GM18951 (cell line): Measurements from ENCODE around the gene INPP4B.
"Not testable (repeated sequence)": the region's sequence is repeated elsewhere in the genome, so short reads cannot be mapped to it uniquely, and the experiment has no call there.

Experiments used
- POLR2A ChIP-seq: IDR thresholded peaks from 4 replicates; pipeline ENCODE4 v1.6.1; 2011; ENCODE audit warnings: mild to moderate bottlenecking; ENCODE audit not compliant: insufficient read length, insufficient read depth; ENCODE audit errors: extremely low read depth
- in situ Hi-C: fragments of 300-500 bp; cut with MboI; formaldehyde crosslinking; loops from one replicate; pipeline ENCODE4 v1.12.0; 2022; ENCODE audit warnings: low sequenced_read_pairs, mixed read lengths, inconsistent platforms; ENCODE audit not compliant: unreplicated experiment

INPP4B gene

DNA sequence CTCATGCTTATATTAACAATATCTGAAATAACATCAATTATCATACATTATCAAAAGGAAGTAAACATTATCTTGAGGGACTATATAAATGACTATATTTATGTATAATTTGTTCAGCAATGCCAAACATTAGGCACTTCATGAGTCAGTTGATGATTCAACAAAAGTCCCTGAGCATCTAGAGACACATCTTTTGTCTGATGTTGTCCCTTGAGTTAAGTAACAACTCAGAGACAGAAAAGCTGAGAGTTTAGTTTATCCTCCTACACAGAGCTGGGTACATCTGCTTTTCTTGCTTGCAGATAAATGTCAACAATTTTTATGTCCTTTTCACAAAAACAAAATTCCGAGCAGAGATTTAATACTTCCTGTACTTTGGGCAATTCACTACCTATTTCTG, 311.1 kb downstream of the INPP4B start:
- TF ChIP-seq POLR2A: no peak
- in situ Hi-C loops: no loop called here

DNA sequence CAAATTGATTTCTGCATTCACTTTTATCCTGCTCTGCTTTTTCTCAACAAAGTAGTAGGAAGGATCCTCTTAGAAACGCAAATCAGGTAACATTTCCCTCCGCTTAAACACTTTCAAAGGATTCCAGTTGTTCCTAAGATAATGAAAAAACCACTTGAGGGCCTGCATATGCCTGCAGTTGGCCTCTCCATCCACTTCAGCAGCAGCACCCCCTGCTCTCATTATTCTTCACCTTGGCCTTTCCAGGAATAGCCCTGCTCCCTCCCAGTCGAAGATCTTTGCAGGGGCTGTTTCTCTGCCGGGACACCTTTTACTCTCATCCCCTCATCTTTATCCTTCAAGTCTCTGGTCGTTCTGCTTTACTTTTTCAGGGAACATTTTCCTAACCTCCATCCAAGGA, 314.0 kb downstream of the INPP4B start:
- in situ Hi-C loops: no loop called here
- no peak for TF ChIP-seq POLR2A

DNA sequence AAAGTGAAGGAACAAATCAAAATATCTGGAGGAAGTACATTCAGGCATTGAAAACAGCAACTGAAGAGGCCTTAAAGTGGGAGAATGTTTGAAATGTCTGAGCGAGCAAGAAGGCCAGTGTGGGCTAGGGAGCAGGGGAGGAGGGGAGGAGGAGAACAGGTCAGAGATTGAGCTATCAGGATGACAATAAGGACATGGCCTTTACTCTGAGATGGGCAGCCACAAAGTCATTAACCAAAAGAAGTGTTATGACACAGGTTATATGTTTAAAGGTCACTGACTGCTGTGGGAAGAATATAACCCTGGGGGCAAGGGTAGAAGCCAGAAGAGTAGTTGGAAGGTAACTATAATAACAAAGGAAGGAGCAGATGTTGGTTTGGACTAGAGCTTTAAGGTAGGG, 315.4 kb downstream of the INPP4B start:
- in situ Hi-C loops: no loop called here
- no peak for TF ChIP-seq POLR2A

DNA sequence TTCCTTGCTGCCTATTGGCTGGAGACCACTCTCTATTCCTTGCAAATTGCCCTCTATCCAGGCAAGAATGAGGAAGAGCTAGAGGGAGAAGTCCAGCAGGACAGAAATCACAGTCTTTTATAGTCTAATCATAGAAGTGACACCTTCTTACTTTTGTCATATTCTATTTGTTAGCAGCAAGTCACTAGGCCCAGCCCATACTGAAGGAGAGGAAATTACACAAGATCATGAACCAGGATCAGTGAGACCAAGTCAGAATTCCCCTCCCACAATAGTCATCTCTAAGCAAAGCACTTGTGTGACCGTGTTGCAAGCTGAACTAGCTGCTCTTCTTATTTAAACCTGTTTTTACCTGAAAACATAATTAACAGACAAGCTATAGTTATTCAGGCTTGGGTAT, 317.7 kb downstream of the INPP4B start:
- in situ Hi-C loops: no loop called here

DNA sequence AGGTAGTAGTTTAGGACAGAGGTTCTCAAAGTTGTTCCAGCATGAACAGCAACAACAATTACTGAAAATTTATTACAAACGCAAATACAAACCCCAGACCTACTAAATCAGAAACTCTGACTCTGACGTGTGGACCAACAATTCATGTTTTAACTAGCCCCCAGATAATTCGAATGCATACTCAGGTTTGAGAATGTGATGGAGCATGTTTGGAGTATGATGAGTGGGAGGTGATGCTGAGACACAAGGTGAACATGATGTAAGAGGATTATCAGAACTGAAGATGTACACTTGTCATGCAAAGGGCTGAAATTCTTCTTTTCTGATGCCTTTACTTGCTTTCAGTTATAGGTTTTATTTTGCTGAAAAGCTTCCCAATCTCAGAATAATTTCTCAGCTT, 323.0 kb downstream of the INPP4B start:
- no peak for TF ChIP-seq POLR2A
- in situ Hi-C loops: no loop called here

More for the DNA sequence above, 317.7 kb downstream of the INPP4B start:
- TF ChIP-seq POLR2A: no peak

DNA sequence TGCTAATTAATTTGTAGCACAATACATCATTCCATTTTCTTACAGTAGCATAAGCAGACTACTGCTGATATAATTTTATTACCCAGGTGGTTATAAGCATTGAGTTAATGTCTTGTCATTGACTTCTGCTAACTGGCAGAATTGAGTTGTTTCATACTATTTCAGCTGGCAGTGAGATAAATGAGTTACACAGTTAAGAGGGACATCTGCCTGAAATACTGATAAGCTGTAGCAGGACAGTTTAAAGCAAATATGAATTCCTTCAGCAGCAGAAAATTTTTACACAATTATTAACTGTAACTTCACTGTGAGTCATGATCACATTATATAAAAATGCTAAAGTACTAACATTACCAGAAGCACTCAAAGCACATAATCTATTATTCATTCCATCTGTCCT, 326.8 kb downstream of the INPP4B start:
- in situ Hi-C loops: no loop called here
- no peak for TF ChIP-seq POLR2A

DNA sequence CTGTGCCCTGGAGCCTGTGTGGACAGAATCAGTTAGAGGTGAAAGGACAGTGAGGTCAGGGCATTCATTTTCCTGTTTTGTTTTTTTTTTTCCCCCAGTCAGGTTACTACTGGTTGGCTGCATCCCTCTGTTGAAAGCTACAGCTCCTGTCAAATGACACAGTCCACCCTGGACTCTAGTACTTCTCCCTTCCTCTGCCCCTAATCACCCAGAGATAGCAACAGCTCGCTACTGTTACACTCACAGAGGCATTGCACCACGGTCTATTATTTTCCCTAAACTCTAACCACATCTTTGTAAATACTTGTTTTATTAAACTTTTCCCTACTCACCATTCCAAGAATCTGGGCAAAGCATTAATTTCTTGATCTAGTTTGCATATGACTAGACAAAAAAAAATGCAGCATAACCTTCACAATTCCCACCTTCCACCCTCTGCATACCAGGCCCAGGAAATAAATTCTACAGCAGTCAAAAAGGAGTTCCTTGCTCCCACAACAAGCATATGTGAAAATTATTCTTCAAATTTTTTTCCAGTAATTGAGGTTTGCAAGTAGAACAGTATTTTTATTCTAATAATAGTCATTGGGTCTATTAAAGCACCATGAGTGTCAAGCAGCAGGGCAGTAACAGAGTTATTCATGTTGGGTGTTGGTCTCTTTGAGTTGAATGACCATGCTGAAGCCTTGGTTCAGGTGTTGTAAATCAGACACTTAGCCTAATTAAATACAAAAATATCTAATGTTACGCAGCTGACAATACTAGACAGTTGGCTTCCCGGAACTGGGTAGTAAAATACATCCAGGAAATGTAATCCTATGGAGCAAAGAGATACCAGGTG, 329.2 kb downstream of the INPP4B start:
- in situ Hi-C loops: no loop called here
- no peak for TF ChIP-seq POLR2A

DNA sequence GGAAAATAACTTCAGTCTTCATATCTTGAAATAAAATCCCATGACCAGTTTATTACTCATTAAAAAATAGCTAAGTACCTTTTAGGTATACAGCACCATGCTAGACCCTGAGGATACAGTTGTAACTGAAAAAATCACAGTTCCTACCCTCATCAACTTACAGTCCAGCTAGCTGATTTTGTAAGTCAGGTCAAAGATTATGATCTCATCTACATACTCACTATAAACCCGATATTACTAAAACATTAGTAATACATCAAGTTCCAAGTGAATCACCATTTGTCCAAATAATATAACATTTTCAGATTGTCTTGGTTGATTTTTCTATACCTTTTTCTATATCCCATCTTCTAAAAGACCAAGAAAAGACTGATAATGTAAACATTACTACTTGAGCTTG, 333.9 kb downstream of the INPP4B start:
- in situ Hi-C loops: no loop called here
- no peak for TF ChIP-seq POLR2A

DNA sequence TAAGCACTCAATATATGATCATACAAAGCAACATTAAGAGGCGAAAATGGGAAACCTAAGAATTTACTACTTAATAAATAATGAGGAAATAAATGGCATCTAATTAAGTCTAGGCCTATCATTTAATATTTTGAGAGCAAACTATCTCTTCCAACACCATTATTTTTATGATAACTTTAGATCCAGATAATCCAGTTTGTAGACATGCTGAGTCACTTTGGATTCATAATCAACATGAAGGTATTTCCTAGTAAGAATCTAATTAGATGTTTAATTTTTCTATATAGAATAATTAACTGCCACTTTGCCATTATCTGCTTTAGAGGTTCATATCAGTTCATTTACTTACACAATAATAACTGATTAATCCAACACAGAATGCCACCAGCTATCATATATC, 336.2 kb downstream of the INPP4B start:
- TF ChIP-seq POLR2A: no peak
- in situ Hi-C loops: no loop called here

DNA sequence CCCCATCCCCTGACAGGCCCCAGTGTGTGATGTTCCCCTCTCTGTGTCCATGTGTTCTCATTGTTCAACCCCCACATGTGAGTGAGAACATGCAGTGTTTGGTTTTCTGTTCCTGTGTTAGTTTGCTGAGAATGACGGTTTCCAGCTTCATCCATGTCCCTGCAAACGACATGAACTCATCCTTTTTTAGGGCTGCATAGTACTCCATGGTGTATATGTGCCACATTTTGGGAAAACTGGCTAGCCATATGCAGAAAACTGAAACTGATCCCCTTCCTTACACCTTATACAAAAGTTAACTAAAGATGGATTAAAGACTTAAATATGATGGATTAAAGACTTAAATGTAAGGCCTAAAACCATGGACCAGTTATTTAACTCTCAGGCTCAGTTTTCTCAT, 336.7 kb downstream of the INPP4B start:
- in situ Hi-C loops: not testable (repeated sequence)

DNA sequence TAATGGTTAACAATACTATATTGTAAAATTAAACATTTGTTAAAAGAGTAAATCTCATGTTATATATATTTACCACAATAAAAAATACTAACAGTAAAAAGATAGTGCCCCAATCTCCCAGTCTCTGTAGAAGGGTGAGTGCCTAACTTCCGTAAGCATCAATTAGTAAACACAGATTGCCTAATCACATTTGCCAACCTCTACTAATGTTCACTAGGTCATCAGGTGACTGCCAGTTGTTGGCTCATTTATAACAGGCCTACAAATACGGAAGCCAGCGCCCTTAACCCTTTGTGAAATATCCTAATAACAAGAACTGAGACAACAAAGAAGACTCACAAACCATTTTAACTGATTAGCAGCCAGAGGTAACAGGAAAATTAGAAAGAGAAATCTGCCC, 345.1 kb downstream of the INPP4B start:
- no peak for TF ChIP-seq POLR2A
- in situ Hi-C loops: no loop called here

DNA sequence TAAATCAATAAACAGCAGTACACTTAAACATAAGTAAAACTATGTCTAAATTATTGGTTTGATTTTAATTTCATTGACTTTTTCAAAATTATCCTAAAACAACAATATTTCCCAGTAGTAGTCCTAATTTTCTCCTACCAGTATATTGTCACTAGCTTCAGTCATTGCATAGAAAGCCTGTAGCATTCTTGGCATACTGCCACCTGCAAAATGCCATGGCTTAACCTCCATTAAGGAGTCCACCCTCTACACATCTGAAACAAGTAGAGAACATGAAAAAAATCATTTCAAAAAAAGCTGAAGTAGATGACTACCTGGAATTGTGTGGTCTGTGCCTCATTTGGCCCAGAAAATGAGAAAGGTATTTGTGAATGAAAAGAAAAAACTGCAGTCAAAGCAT, 348.5 kb downstream of the INPP4B start:
- no peak for TF ChIP-seq POLR2A
- in situ Hi-C loops: no loop called here

DNA sequence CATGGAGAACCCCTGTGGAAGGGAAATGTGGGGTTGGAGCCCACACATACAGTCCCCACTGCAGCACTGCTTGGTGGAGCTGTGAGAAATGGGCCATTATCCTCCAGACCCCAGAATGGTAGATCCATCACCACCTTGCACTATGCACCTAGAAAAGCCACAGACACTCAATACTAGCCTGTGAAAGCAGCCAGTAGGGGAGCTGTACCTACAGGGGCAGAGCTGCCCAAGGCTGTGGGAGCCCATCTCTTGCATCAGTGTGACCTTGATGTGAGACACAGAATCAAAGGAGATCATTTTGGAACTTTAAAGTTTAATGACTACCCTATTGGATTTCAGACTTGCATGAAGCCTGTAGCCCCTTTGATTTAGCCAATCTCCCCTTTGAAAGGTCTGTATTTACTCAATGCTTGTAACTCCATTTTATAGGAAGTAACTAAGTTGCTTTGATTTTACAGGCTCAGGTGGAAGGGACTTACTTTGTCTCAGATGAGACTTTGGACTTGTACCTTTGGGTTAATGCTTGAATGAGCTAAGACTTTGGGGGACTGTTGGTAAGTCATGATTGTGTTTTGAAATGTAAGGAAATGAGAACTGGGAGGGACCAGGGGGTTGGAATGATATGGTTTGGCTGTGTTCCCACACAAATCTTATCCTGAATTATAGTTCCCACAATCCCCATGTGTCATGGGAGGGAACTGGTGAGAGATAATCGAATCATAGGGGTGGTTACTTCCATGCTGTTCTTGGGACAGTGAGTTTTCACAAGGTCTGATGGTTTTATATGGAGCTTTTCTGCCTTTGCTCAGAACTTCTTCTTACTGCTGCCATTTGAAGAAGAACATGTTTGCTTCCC, 352.6 kb downstream of the INPP4B start:
- in situ Hi-C loops: no loop called here
- TF ChIP-seq POLR2A: no peak

DNA sequence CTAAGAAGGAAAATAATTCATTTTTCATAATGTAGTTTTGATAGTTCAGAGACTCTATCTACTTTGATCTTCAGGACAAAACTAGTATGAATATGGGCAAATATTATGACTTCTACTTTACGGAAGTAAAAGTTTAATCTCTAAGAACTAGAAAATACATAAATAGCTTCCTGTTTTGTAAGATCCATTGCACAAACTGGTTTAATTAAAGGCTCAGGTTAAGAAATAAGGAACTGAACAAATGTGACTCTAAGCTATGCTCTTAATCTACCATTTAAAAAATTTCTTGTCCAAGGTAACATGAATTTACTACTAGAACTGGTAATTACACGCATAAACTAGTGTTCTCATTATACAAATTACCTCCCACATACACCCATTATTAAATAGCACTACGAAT, 360.6 kb downstream of the INPP4B start:
- in situ Hi-C loops: no loop called here
- no peak for TF ChIP-seq POLR2A
